ENCODE data around the gene VRK2. TPM values are rescaled to one million over a fixed set of nuclear protein-coding genes. Genes with fewer than 3 reads are reported as not detected.

VRK2 gene
- total RNA-seq, 4 donors from 2014 or later, result 18.7 to 31.4 (median 22.1) TPM

GRCh38 chr2:58131191-58132011 lies 84.8 kb downstream of the VRK2 start:
- H3K36me3 ChIP-seq, result no peaks in the 10 kb centered on the region
- H3K4me1 ChIP-seq, result no peaks in the 10 kb centered on the region
- H3K27me3 ChIP-seq, result no peaks in the 10 kb centered on the region
- no peak for DNase-seq
- H3K4me3 ChIP-seq (replicated peaks in 1 of 3), result no peak overlapping the region
- intact Hi-C loops (cut with DNase I), result no loop called here
- TF ChIP-seq CTCF (IDR thresholded peaks at IDR 0.05), result peak in 1 of 6 experiments; percentile 28
- no peak for TF ChIP-seq POLR2A (IDR thresholded peaks at IDR 0.05)
- WGBS, 2 donors, result 72 to 76% methylated on average over 5 of the region's 5 CpGs
- H3K9me3 ChIP-seq, result no peaks in the 10 kb centered on the region
- H3K27ac ChIP-seq, result no peak overlapping the region

GRCh38 chr2:58133395-58133794 lies 86.8 kb downstream of the VRK2 start:
- H3K4me1 ChIP-seq, result no peaks in the 10 kb centered on the region
- no peaks in the 10 kb centered on the region for H3K27me3 ChIP-seq
- H3K9me3 ChIP-seq, result no peaks in the 10 kb centered on the region
- TF ChIP-seq POLR2A (IDR thresholded peaks at IDR 0.05) (no peak), CTCF (IDR thresholded peaks at IDR 0.05) (no peak)
- no peak overlapping the region for H3K27ac ChIP-seq
- intact Hi-C loops (cut with DNase I), result no loop called here
- no peak for DNase-seq
- no peaks in the 10 kb centered on the region for H3K36me3 ChIP-seq
- no peak overlapping the region for H3K4me3 ChIP-seq (replicated peaks in 1 of 3)

GRCh38 chr2:58135861-58136260 lies 89.3 kb downstream of the VRK2 start:
- Histone ChIP-seq H3K4me3 (replicated peaks in 1 of 3) (no peak overlapping the region), H3K4me1 (no peaks in the 10 kb centered on the region), H3K27ac (no peak overlapping the region), H3K9me3 (no peaks in the 10 kb centered on the region), H3K36me3 (no peaks in the 10 kb centered on the region), H3K27me3 (no peaks in the 10 kb centered on the region)
- 85 to 86% methylated on average over 2 of the region's 2 CpGs for WGBS, 2 donors
- TF ChIP-seq CTCF (IDR thresholded peaks at IDR 0.05) (no peak), POLR2A (IDR thresholded peaks at IDR 0.05) (no peak)
- DNase-seq, result no peak
- intact Hi-C loops (cut with DNase I), result no loop called here

- Histone ChIP-seq H3K4me1 (no peaks in the 10 kb centered on the region), H3K27ac (no peak overlapping the region), H3K27me3 (no peaks in the 10 kb centered on the region), H3K4me3 (replicated peaks in 1 of 3) (no peak overlapping the region), H3K36me3 (no peaks in the 10 kb centered on the region), H3K9me3 (no peaks in the 10 kb centered on the region)
- no peak for TF ChIP-seq POLR2A (IDR thresholded peaks at IDR 0.05)
- TF ChIP-seq CTCF (IDR thresholded peaks at IDR 0.05), result no peak
- intact Hi-C loops (cut with DNase I), result no loop called here
- DNase-seq, result no peak
Observed at GRCh38 chr2:58137221-58137620, 90.6 kb downstream of the VRK2 start.

- H3K27ac ChIP-seq, result no peak overlapping the region
- H3K27me3 ChIP-seq, result no peaks in the 10 kb centered on the region
- WGBS, 2 donors, result 93 to 96% methylated on average over 1 of the region's 1 CpG
- H3K4me1 ChIP-seq, result no peaks in the 10 kb centered on the region
- TF ChIP-seq CTCF (IDR thresholded peaks at IDR 0.05) (no peak), POLR2A (IDR thresholded peaks at IDR 0.05) (no peak)
- intact Hi-C loops (cut with DNase I), result no loop called here
- no peak for DNase-seq
- no peaks in the 10 kb centered on the region for H3K36me3 ChIP-seq
- no peak overlapping the region for H3K4me3 ChIP-seq (replicated peaks in 1 of 3)
- H3K9me3 ChIP-seq, result no peaks in the 10 kb centered on the region
Observed at GRCh38 chr2:58137856-58138255, 91.2 kb downstream of the VRK2 start.
